ENCODE results near the gene TIPIN. TPM values are rescaled to one million over a fixed set of nuclear protein-coding genes. Genes with fewer than 3 reads are reported as not detected.

TIPIN gene
- total RNA-seq, 1 donor from 2014 or later = 17.7 TPM

- no peak overlapping the region for H3K4me3 Mint-ChIP-seq (ENCODE audit: unreplicated experiment)
- no peak overlapping the region for H3K27ac Mint-ChIP-seq (ENCODE audit: unreplicated experiment)
- TF ChIP-seq, protein P1, sequence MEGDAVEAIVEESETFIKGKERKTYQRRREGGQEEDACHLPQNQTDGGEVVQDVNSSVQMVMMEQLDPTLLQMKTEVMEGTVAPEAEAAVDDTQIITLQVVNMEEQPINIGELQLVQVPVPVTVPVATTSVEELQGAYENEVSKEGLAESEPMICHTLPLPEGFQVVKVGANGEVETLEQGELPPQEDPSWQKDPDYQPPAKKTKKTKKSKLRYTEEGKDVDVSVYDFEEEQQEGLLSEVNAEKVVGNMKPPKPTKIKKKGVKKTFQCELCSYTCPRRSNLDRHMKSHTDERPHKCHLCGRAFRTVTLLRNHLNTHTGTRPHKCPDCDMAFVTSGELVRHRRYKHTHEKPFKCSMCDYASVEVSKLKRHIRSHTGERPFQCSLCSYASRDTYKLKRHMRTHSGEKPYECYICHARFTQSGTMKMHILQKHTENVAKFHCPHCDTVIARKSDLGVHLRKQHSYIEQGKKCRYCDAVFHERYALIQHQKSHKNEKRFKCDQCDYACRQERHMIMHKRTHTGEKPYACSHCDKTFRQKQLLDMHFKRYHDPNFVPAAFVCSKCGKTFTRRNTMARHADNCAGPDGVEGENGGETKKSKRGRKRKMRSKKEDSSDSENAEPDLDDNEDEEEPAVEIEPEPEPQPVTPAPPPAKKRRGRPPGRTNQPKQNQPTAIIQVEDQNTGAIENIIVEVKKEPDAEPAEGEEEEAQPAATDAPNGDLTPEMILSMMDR (IDR thresholded peaks at IDR 0.05; ENCODE audit: unreplicated experiment) = peak; percentile 90
- DNase-seq (ENCODE audit: low spot score) = no peak
- no peaks in the 10 kb centered on the region for H3K36me3 Mint-ChIP-seq (ENCODE audit: low read depth, unreplicated experiment)
- no peaks in the 10 kb centered on the region for H3K9me3 Mint-ChIP-seq (ENCODE audit: unreplicated experiment)
- no peaks in the 10 kb centered on the region for H3K4me1 Mint-ChIP-seq (ENCODE audit: unreplicated experiment)
- H3K27me3 Mint-ChIP-seq (ENCODE audit: unreplicated experiment) = no peaks in the 10 kb centered on the region
Measured at GRCh38 chr15:66287461-66288057, 68.9 kb downstream of the TIPIN start.

Other genes starting within 250 kb of the TIPIN start
- 0.77 TPM for gene MEGF11, start 102.9 kb downstream of the TIPIN start, total RNA-seq (ENCODE audit: unreplicated experiment)
- gene DIS3L, start 63.1 kb downstream of the TIPIN start, total RNA-seq (ENCODE audit: unreplicated experiment) = 13.1 TPM
- gene MAP2K1, start 30.2 kb upstream of the TIPIN start, total RNA-seq (ENCODE audit: unreplicated experiment) = 139 TPM
- 16.2 TPM for gene SNAPC5, start 141.1 kb upstream of the TIPIN start, total RNA-seq (ENCODE audit: unreplicated experiment)
- 3,652 TPM for gene RPL4, start 148.2 kb upstream of the TIPIN start, total RNA-seq (ENCODE audit: unreplicated experiment)
- gene ZWILCH, start 148.6 kb upstream of the TIPIN start, total RNA-seq (ENCODE audit: unreplicated experiment) = 19.3 TPM
- not detected for gene LCTL, start 209.3 kb upstream of the TIPIN start, total RNA-seq (ENCODE audit: unreplicated experiment)

All from endothelial cell (in vitro differentiated cells).